Measurements from ENCODE around the gene TMEM242.

Gene TMEM242

DNA sequence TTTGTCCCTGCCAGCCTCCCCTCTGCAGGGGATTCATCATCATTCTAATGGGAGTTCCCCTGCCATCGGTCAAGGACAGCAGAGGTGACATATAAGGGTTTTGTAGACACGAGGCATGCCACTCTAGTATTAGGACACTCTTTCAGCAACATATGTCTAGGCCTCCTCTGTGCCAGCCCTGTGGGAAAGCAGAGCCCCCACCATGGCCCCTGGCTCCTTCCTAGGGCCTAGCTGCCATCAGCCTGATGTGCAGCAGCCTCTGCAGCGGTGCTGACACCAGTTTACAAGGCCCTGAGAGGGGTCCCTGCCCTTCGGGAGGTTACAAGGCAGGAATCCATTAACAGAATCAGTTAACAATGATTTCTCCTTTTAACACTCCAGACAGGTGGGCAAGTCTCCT, 32.5 kb downstream of the TMEM242 start:
- Mint-ChIP-seq H3K27ac (no peak overlapping the region), H3K27me3 (ENCODE audit: low read depth, poor library complexity) (peaks cover 3% of the 10 kb centered on the region), H3K4me3 (no peak overlapping the region), H3K9me3 (no peaks in the 10 kb centered on the region), H3K36me3 (ENCODE audit: low read depth) (peaks cover 20% of the 10 kb centered on the region), H3K4me1 (peaks cover 17% of the 10 kb centered on the region)
- no peak for TF ChIP-seq CTCF (IDR thresholded peaks at IDR 0.05)
- no peak for DNase-seq

GRCh38 chr6:157289764-157290163, 33.6 kb downstream of the TMEM242 start:
- Mint-ChIP-seq H3K27me3 (ENCODE audit: low read depth, poor library complexity) (no peaks in the 10 kb centered on the region), H3K9me3 (no peaks in the 10 kb centered on the region), H3K27ac (no peak overlapping the region), H3K4me3 (no peak overlapping the region), H3K4me1 (peaks cover 17% of the 10 kb centered on the region), H3K36me3 (ENCODE audit: low read depth) (peaks cover 14% of the 10 kb centered on the region)
- no peak for TF ChIP-seq CTCF (IDR thresholded peaks at IDR 0.05)
- DNase-seq = no peak

GRCh38 chr6:157288575-157288974, 34.7 kb downstream of the TMEM242 start:
- TF ChIP-seq CTCF (IDR thresholded peaks at IDR 0.05) = no peak
- Mint-ChIP-seq H3K27me3 (ENCODE audit: low read depth, poor library complexity) (no peaks in the 10 kb centered on the region), H3K9me3 (no peaks in the 10 kb centered on the region), H3K4me3 (no peak overlapping the region), H3K36me3 (ENCODE audit: low read depth) (peaks cover 9% of the 10 kb centered on the region), H3K4me1 (peaks cover 17% of the 10 kb centered on the region), H3K27ac (no peak overlapping the region)
- DNase-seq = no peak

- peaks cover 17% of the 10 kb centered on the region for H3K4me1 Mint-ChIP-seq
- H3K9me3 Mint-ChIP-seq = no peaks in the 10 kb centered on the region
- DNase-seq = no peak
- TF ChIP-seq CTCF (IDR thresholded peaks at IDR 0.05) = no peak
- no peak overlapping the region for H3K4me3 Mint-ChIP-seq
- no peak overlapping the region for H3K27ac Mint-ChIP-seq
- H3K27me3 Mint-ChIP-seq (ENCODE audit: low read depth, poor library complexity) = no peaks in the 10 kb centered on the region
- H3K36me3 Mint-ChIP-seq (ENCODE audit: low read depth) = peaks cover 4% of the 10 kb centered on the region
Observed at GRCh38 chr6:157287923-157288322, 35.4 kb downstream of the TMEM242 start.

- no peaks in the 10 kb centered on the region for H3K27me3 Mint-ChIP-seq (ENCODE audit: low read depth, poor library complexity)
- H3K4me1 Mint-ChIP-seq = peaks cover 21% of the 10 kb centered on the region
- H3K27ac Mint-ChIP-seq = peak overlapping the region; percentile 34
- no peaks in the 10 kb centered on the region for H3K36me3 Mint-ChIP-seq (ENCODE audit: low read depth)
- no peak for TF ChIP-seq CTCF (IDR thresholded peaks at IDR 0.05)
- DNase-seq = no peak
- H3K4me3 Mint-ChIP-seq = no peak overlapping the region
- H3K9me3 Mint-ChIP-seq = no peaks in the 10 kb centered on the region
Observed at GRCh38 chr6:157287247-157287850, 36.0 kb downstream of the TMEM242 start.

DNA sequence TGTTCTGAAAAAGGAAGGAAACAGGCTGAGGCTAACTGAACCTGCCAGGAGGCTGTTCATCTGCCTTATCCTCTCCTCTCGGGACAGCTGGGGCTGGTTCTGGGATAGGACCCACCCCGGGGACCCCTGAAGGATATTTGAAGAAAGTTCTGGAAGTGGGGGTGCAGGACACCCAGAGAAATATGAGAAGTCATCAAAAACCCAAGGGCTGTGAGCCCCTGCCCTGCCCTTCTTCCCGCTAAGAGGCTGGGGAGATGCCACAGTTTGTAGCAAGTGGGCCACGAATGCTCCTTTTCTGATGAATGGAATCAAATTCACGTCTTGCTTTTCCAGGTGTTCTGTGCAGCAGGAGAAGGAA, 37.9 kb downstream of the TMEM242 start:
- Mint-ChIP-seq H3K9me3 (no peaks in the 10 kb centered on the region), H3K27me3 (ENCODE audit: low read depth, poor library complexity) (no peaks in the 10 kb centered on the region), H3K4me3 (no peak overlapping the region), H3K4me1 (peaks cover 23% of the 10 kb centered on the region), H3K27ac (no peak overlapping the region), H3K36me3 (ENCODE audit: low read depth) (no peaks in the 10 kb centered on the region)
- TF ChIP-seq CTCF (IDR thresholded peaks at IDR 0.05) = no peak
- no peak for DNase-seq
